GM20000 (cell line): ENCODE data around the gene LRP3.

Experiments used
- DNase-seq: peaks from one replicate; pipeline ENCODE4 v3.0.0; 2012; ENCODE audit warnings: low spot score
- TF ChIP-seq, protein P1 (sequence below): IDR thresholded peaks from 2 replicates; pipeline ENCODE4 v1.5.1; 2012; ENCODE audit warnings: mild to moderate bottlenecking, control low read depth; ENCODE audit errors: extremely low read depth, missing control alignments

Gene LRP3

DNA sequence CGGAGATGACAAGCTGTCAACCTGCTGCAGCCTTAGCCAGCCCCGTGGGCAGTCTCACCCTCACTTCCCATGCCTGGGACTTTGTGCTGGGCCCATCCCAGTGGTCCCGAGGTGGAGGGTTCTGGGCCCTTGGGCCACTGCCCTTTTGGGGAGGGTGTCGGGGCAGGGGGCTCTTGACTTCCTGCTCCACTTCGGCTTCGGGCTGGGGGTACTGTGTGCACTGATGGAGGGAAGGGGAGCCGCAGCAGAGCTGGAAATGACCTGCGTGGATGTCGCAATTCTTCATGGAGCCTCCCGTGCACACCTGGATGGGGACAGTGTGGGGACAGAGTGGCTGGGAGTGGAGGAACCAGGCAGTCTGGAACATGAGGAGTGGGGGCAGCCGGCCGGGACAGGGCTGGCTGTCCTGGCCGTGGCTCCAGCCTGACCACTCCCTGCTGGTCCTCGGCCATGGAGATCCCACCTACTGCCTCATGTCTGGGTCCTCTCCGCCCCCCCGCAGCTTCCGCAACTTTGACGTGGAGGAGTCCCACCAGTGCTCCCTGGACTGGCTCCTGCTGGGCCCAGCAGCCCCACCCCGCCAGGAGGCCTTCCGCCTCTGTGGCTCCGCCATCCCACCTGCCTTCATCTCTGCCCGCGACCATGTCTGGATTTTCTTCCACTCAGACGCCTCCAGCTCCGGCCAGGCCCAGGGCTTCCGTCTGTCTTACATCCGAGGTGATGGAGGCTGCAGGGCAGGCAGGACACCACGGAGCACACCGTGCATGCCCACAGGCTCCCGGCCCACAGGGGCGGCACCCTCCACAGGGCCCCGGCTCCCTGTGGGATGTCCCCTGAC is 10.2 kb downstream of the LRP3 start:
- no peak for DNase-seq
- TF ChIP-seq, protein P1, sequence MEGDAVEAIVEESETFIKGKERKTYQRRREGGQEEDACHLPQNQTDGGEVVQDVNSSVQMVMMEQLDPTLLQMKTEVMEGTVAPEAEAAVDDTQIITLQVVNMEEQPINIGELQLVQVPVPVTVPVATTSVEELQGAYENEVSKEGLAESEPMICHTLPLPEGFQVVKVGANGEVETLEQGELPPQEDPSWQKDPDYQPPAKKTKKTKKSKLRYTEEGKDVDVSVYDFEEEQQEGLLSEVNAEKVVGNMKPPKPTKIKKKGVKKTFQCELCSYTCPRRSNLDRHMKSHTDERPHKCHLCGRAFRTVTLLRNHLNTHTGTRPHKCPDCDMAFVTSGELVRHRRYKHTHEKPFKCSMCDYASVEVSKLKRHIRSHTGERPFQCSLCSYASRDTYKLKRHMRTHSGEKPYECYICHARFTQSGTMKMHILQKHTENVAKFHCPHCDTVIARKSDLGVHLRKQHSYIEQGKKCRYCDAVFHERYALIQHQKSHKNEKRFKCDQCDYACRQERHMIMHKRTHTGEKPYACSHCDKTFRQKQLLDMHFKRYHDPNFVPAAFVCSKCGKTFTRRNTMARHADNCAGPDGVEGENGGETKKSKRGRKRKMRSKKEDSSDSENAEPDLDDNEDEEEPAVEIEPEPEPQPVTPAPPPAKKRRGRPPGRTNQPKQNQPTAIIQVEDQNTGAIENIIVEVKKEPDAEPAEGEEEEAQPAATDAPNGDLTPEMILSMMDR: no peak

DNA sequence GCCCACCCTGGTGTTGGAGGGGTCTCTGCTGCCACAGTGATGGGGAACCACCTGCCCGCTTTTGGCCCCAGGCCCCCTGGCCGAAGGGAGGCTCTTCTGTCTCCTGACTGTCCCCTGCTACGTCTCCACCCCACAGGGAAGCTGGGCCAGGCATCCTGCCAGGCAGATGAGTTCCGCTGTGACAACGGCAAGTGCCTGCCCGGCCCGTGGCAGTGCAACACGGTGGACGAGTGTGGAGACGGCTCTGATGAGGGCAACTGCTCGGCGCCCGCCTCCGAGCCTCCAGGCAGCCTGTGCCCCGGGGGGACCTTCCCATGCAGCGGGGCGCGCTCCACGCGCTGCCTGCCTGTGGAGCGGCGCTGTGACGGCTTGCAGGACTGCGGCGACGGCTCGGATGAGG is 11.0 kb downstream of the LRP3 start:
- no peak for DNase-seq
- TF ChIP-seq, protein P1: no peak

DNA sequence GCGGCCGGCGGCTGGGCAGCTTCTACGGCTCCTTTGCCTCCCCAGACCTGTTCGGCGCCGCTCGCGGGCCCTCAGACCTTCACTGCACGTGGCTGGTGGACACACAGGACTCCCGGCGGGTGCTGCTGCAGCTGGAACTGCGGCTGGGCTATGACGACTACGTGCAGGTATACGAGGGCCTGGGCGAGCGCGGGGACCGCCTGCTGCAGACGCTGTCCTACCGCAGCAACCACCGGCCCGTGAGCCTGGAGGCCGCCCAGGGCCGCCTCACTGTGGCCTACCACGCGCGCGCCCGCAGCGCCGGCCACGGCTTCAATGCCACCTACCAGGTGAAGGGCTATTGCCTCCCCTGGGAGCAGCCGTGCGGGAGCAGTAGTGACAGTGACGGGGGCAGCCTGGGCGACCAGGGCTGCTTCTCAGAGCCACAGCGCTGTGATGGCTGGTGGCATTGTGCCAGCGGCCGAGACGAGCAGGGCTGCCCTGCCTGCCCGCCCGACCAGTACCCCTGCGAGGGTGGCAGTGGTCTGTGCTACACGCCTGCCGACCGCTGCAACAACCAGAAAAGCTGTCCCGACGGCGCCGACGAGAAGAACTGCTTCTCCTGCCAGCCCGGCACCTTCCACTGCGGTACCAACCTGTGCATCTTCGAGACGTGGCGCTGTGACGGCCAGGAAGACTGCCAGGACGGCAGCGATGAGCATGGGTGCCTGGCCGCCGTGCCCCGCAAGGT is 11.6 kb downstream of the LRP3 start:
- TF ChIP-seq, protein P1: no peak
- DNase-seq: no peak

DNA sequence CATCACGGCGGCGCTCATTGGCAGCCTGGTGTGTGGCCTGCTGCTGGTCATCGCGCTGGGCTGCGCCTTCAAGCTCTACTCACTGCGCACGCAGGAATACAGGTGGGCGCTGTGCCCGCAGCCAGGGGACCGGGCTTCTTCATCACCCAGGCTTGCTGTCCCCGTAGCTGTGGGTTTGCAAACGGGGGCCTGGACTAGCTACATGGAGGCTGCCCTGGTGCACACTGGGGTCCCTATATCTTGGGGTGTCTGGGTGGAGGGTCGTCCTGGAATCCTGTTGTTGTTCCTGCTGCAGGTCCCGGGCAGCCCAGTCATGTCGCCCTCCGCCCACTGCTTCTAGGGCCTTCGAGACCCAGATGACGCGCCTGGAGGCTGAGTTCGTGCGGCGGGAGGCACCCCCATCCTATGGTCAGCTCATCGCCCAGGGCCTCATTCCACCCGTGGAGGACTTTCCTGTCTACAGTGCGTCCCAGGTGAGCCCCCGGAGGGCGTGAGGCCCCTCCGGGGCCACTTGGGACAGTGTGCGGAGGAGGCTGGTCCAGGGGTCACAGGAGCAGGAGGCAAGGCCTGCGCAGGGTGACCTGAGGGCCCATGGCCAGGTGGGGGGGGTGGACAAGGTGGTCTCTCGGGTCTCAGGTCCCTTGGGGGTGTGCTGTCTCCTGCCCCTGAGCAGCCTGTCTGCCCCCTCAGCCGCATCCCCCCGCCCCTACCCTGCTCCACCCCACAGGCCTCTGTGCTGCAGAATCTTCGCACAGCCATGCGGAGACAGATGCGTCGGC is 12.3 kb downstream of the LRP3 start:
- TF ChIP-seq, protein P1: no peak
- no peak for DNase-seq

DNA sequence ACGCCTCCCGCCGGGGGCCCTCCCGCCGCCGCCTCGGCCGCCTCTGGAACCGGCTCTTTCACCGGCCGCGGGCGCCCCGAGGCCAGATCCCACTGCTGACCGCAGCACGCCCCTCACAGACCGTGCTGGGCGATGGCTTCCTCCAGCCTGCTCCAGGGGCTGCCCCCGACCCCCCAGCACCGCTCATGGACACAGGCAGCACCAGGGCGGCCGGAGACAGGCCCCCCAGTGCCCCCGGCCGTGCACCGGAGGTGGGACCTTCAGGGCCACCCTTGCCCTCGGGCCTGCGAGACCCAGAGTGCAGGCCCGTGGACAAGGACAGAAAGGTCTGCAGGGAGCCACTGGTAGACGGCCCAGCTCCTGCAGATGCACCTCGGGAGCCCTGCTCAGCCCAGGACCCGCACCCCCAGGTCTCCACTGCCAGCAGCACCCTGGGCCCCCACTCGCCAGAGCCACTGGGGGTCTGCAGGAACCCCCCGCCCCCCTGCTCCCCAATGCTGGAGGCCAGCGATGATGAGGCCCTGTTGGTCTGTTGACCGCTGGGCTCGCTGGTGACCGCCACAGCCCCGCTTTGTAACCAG is 13.0 kb downstream of the LRP3 start:
- TF ChIP-seq, protein P1: no peak
- no peak for DNase-seq

DNA sequence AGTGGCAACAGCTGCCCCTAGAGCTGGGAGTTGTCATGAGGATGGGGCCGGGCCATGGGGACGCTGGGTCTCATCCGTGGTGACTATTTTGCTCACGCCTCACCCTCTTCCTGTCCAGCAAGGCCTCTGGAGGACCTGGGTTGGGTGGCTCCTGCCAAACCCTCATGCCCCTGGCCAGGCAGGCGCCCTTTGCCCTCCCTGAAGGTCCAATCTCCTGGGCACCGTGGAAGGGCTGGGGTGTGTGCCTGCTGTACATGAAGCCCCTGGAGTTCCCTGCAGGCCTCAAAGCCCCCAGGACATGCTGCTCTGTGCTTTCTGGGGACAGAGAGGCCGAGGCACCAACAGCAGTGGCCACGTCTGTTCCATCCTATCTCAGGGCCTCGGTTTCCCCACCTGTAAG is 13.8 kb downstream of the LRP3 start:
- no peak for DNase-seq
- TF ChIP-seq, protein P1: no peak
